ENCODE results near the gene ATG4A.

The ATG4A gene

GRCh38 chrX:108091264-108091877 lies at the start of gene ATG4A, which contains the start of gene PSMD10:
TSS of gene ATG4A (plus strand) at chrX:108091778. CDS start at chrX:108091827, 49 bp downstream.
TSS of gene PSMD10 (minus strand) at chrX:108091542. CDS start at chrX:108091520, 22 bp downstream.
- TF ChIP-seq ZFX (IDR thresholded peaks at IDR 0.05; ENCODE audit: borderline replicate concordance): no peak
- TF ChIP-seq CTCF (IDR thresholded peaks at IDR 0.05): no peak
- peak within 1 kb of the TSS; percentile 63 for H3K27ac ChIP-seq

- TF ChIP-seq ZFX (IDR thresholded peaks at IDR 0.05; ENCODE audit: borderline replicate concordance): no peak
- no peak for TF ChIP-seq CTCF (IDR thresholded peaks at IDR 0.05)
- H3K27ac ChIP-seq: no peak within 1 kb of the TSS
Observed at GRCh38 chrX:108044554-108045256, 46.9 kb upstream of the ATG4A start, which contains the start of gene VSIG1. TSS of gene VSIG1 (plus strand) at chrX:108045065. CDS start at chrX:108045131, 66 bp downstream.

- H3K27ac ChIP-seq: no peak overlapping the region
- TF ChIP-seq CTCF (IDR thresholded peaks at IDR 0.05) (no peak), ZFX (IDR thresholded peaks at IDR 0.05; ENCODE audit: borderline replicate concordance) (no peak)
Observed at GRCh38 chrX:108049649-108050048, 41.9 kb upstream of the ATG4A start.

- no peak overlapping the region for H3K27ac ChIP-seq
- TF ChIP-seq CTCF (IDR thresholded peaks at IDR 0.05): no peak
- no peak for TF ChIP-seq ZFX (IDR thresholded peaks at IDR 0.05; ENCODE audit: borderline replicate concordance)
Observed at GRCh38 chrX:108053218-108053617, 38.4 kb upstream of the ATG4A start.

- TF ChIP-seq ZFX (IDR thresholded peaks at IDR 0.05; ENCODE audit: borderline replicate concordance) (no peak), CTCF (IDR thresholded peaks at IDR 0.05) (no peak)
- no peak overlapping the region for H3K27ac ChIP-seq
Observed at GRCh38 chrX:108055546-108055945, 36.0 kb upstream of the ATG4A start.

- TF ChIP-seq ZFX (IDR thresholded peaks at IDR 0.05; ENCODE audit: borderline replicate concordance): no peak
- no peak for TF ChIP-seq CTCF (IDR thresholded peaks at IDR 0.05)
- H3K27ac ChIP-seq: no peak overlapping the region
Observed at GRCh38 chrX:108059801-108060200, 31.8 kb upstream of the ATG4A start.

GRCh38 chrX:108064001-108064400 lies 27.6 kb upstream of the ATG4A start:
- TF ChIP-seq CTCF (IDR thresholded peaks at IDR 0.05): no peak
- TF ChIP-seq ZFX (IDR thresholded peaks at IDR 0.05; ENCODE audit: borderline replicate concordance): no peak
- H3K27ac ChIP-seq: no peak overlapping the region

Measured in 22Rv1 (cell line).